Central memory CD4-positive, alpha-beta T cell (primary cell): ENCODE results near the gene ID2.
"Not testable (repeated sequence)": the region's sequence is repeated elsewhere in the genome, so short reads cannot be mapped to it uniquely, and the experiment has no call there.

Experiments used
- DNase-seq: peaks from one replicate; pipeline ENCODE4 v3.0.0; 2022

The ID2 gene

GRCh38 chr2:8691859-8692437 is 10.1 kb downstream of the ID2 start:
- DNase-seq, result no peak

- DNase-seq, result no peak
These were observed 10.9 kb downstream of the ID2 start for GRCh38 chr2:8692783-8693156.

GRCh38 chr2:8693157-8693821 is 11.4 kb downstream of the ID2 start:
- DNase-seq, result no peak

GRCh38 chr2:8694737-8695136 is 12.9 kb downstream of the ID2 start:
- DNase-seq, result no peak

- DNase-seq, result no peak
These were observed 15.3 kb downstream of the ID2 start for GRCh38 chr2:8697190-8697589.

- no peak for DNase-seq
These were observed 18.0 kb downstream of the ID2 start for GRCh38 chr2:8699839-8700238.

- no peak for DNase-seq
These were observed 20.0 kb downstream of the ID2 start for GRCh38 chr2:8701681-8702379.

- no peak for DNase-seq
These were observed 23.1 kb downstream of the ID2 start for GRCh38 chr2:8704906-8705305.

- DNase-seq, result no peak
These were observed 27.8 kb downstream of the ID2 start for GRCh38 chr2:8709611-8710010.

- DNase-seq, result no peak
These were observed 29.1 kb downstream of the ID2 start for GRCh38 chr2:8710951-8711350.

GRCh38 chr2:8714283-8714682 is 32.4 kb downstream of the ID2 start:
- DNase-seq, result no peak

GRCh38 chr2:8714971-8715370 is 33.1 kb downstream of the ID2 start:
- no peak for DNase-seq

- no peak for DNase-seq
These were observed 37.7 kb downstream of the ID2 start for GRCh38 chr2:8719528-8719927.

- no peak for DNase-seq
These were observed 38.9 kb downstream of the ID2 start for GRCh38 chr2:8720741-8721140.

- DNase-seq, result no peak
These were observed 39.6 kb downstream of the ID2 start for GRCh38 chr2:8721410-8721809.

GRCh38 chr2:8722986-8723385 is 41.1 kb downstream of the ID2 start:
- no peak for DNase-seq

GRCh38 chr2:8725838-8726237 is 44.0 kb downstream of the ID2 start:
- no peak for DNase-seq

GRCh38 chr2:8728305-8729015 is 46.6 kb downstream of the ID2 start:
- DNase-seq, result no peak

- DNase-seq, result not testable (repeated sequence)
These were observed 47.2 kb downstream of the ID2 start for GRCh38 chr2:8729101-8729500.

- DNase-seq, result no peak
These were observed 48.1 kb downstream of the ID2 start for GRCh38 chr2:8729939-8730338.

- no peak for DNase-seq
These were observed 50.7 kb downstream of the ID2 start for GRCh38 chr2:8732601-8733000.
